Liver (tissue), 3 donors: ENCODE measurements around the gene BLM.

Source experiments
- FOXA1 ChIP-seq: IDR thresholded peaks from 2 replicates; pipeline ENCODE4 v1.6.1; 2016; ENCODE audit warnings: antibody characterized with exemption
- HNF4G ChIP-seq: IDR thresholded peaks from 2 replicates; pipeline ENCODE4 v1.6.1; 2016; ENCODE audit warnings: antibody characterized with exemption
- JUND ChIP-seq, 2 donors: IDR thresholded peaks; 2 replicates each; pipeline ENCODE4 v1.6.1; 2016; ENCODE audit warnings: antibody characterized with exemption in 2 of 2
- RAD21 ChIP-seq, 2 donors: IDR thresholded peaks; 2 replicates each; pipeline ENCODE4 v1.6.1; 2016; ENCODE audit warnings: antibody characterized with exemption in 2 of 2, mild to moderate bottlenecking in 2 of 2
- RXRA ChIP-seq, 2 donors: IDR thresholded peaks; 2 replicates each; pipeline ENCODE4 v1.6.1; 2017 to 2018; ENCODE audit warnings: antibody characterized with exemption in 2 of 2, mild to moderate bottlenecking in 1 of 2
- SP1 ChIP-seq: IDR thresholded peaks from 2 replicates; pipeline ENCODE4 v1.6.1; 2018; ENCODE audit warnings: antibody characterized with exemption, mild to moderate bottlenecking
- YY1 ChIP-seq: IDR thresholded peaks from 2 replicates; pipeline ENCODE4 v1.6.1; 2016; ENCODE audit warnings: antibody characterized with exemption, mild to moderate bottlenecking
- TF ChIP-seq, protein P1 (sequence below): fragments of 150-350 bp; IDR thresholded peaks from 2 replicates; pipeline ENCODE4 v1.5.1; 2017; ENCODE audit warnings: improper control_type of control experiment, low read depth, low read length; ENCODE audit not compliant: missing input control
- TF ChIP-seq, protein P2 (sequence below): IDR thresholded peaks from 2 replicates; pipeline ENCODE4 v1.6.1; 2016; ENCODE audit warnings: antibody characterized with exemption
- TF ChIP-seq, protein P3 (sequence below): IDR thresholded peaks from 2 replicates; pipeline ENCODE4 v1.6.1; 2016; ENCODE audit warnings: antibody characterized with exemption
- TF ChIP-seq, protein P4 (sequence below): IDR thresholded peaks from 2 replicates; pipeline ENCODE4 v1.6.1; 2016; ENCODE audit warnings: antibody characterized with exemption
- donor health status: healthy.
- donor health status: healthy.

DNA sequence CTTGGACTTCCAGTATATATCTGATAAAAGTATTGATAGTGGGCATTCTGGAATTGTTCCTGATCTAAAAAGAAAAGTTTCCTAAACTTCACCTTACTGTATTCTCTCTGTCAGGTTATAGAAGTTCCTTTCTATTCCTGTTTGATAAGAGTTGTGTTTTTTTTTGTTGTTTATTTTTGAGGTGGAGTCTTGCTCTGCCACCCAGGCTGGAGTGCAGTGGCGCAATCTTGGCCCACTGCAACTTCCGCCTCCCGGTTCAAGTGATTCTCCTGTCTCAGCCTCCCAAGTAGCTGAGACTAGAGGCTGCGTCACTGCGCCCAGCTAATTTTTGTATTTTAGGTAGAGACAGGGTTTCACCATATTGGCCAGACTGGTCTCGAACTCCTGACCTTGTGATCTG, 13.1 kb downstream of the BLM start:
- TF ChIP-seq JUND (IDR thresholded peaks at IDR 0.05), result no peak
- TF ChIP-seq, protein P1, sequence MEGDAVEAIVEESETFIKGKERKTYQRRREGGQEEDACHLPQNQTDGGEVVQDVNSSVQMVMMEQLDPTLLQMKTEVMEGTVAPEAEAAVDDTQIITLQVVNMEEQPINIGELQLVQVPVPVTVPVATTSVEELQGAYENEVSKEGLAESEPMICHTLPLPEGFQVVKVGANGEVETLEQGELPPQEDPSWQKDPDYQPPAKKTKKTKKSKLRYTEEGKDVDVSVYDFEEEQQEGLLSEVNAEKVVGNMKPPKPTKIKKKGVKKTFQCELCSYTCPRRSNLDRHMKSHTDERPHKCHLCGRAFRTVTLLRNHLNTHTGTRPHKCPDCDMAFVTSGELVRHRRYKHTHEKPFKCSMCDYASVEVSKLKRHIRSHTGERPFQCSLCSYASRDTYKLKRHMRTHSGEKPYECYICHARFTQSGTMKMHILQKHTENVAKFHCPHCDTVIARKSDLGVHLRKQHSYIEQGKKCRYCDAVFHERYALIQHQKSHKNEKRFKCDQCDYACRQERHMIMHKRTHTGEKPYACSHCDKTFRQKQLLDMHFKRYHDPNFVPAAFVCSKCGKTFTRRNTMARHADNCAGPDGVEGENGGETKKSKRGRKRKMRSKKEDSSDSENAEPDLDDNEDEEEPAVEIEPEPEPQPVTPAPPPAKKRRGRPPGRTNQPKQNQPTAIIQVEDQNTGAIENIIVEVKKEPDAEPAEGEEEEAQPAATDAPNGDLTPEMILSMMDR, result no peak
- no peak for TF ChIP-seq FOXA1
- TF ChIP-seq, protein P2, sequence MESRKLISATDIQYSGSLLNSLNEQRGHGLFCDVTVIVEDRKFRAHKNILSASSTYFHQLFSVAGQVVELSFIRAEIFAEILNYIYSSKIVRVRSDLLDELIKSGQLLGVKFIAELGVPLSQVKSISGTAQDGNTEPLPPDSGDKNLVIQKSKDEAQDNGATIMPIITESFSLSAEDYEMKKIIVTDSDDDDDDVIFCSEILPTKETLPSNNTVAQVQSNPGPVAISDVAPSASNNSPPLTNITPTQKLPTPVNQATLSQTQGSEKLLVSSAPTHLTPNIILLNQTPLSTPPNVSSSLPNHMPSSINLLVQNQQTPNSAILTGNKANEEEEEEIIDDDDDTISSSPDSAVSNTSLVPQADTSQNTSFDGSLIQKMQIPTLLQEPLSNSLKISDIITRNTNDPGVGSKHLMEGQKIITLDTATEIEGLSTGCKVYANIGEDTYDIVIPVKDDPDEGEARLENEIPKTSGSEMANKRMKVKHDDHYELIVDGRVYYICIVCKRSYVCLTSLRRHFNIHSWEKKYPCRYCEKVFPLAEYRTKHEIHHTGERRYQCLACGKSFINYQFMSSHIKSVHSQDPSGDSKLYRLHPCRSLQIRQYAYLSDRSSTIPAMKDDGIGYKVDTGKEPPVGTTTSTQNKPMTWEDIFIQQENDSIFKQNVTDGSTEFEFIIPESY, result no peak
- TF ChIP-seq HNF4G, result no peak
- TF ChIP-seq, protein P3, sequence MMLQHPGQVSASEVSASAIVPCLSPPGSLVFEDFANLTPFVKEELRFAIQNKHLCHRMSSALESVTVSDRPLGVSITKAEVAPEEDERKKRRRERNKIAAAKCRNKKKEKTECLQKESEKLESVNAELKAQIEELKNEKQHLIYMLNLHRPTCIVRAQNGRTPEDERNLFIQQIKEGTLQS, result no peak
- TF ChIP-seq YY1, result no peak
- no peak for TF ChIP-seq RXRA (IDR thresholded peaks at IDR 0.05)
- TF ChIP-seq, protein P4, sequence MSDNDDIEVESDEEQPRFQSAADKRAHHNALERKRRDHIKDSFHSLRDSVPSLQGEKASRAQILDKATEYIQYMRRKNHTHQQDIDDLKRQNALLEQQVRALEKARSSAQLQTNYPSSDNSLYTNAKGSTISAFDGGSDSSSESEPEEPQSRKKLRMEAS, result no peak
- no peak for TF ChIP-seq RAD21 (IDR thresholded peaks at IDR 0.05)
- no peak for TF ChIP-seq SP1
